Sigmoid colon (tissue), 4 donors: ENCODE results near the gene TMEM130.

ENCODE experiments used
- CTCF ChIP-seq, 4 experiments: fragments of 450-650 bp in 3 of 4; fragments of 200-600 bp in 1 of 4; IDR thresholded peaks; one replicate each; pipeline ENCODE4 v1.5.1; 2016 to 2019; ENCODE audit warnings: antibody characterized with exemption in 4 of 4, mild to moderate bottlenecking in 3 of 4, moderate library complexity in 2 of 4
- POLR2AphosphoS5 ChIP-seq, 4 donors: sonication (generic); formaldehyde crosslinking; IDR thresholded peaks; one replicate each; pipeline ENCODE4 v1.6.1; 2017; ENCODE audit warnings: antibody characterized with exemption in 4 of 4

GRCh38 chr7:98810153-98810802 lies 59.5 kb downstream of the TMEM130 start:
- TF ChIP-seq CTCF (IDR thresholded peaks at IDR 0.05): no peak
- TF ChIP-seq POLR2AphosphoS5 (IDR thresholded peaks at IDR 0.05): no peak
